GM21381 (cell line): ENCODE results near the gene FASTKD3.
"Not testable (repeated sequence)": the region's sequence is repeated elsewhere in the genome, so short reads cannot be mapped to it uniquely, and the experiment has no call there.

Source experiments
- ATAC-seq: cut with Tn5 transposase; IDR thresholded peaks from one replicate; pipeline ENCODE4 v1.9.1; 2021; ENCODE audit warnings: mild to moderate bottlenecking, moderate library complexity; ENCODE audit not compliant: unreplicated experiment

Gene FASTKD3

DNA sequence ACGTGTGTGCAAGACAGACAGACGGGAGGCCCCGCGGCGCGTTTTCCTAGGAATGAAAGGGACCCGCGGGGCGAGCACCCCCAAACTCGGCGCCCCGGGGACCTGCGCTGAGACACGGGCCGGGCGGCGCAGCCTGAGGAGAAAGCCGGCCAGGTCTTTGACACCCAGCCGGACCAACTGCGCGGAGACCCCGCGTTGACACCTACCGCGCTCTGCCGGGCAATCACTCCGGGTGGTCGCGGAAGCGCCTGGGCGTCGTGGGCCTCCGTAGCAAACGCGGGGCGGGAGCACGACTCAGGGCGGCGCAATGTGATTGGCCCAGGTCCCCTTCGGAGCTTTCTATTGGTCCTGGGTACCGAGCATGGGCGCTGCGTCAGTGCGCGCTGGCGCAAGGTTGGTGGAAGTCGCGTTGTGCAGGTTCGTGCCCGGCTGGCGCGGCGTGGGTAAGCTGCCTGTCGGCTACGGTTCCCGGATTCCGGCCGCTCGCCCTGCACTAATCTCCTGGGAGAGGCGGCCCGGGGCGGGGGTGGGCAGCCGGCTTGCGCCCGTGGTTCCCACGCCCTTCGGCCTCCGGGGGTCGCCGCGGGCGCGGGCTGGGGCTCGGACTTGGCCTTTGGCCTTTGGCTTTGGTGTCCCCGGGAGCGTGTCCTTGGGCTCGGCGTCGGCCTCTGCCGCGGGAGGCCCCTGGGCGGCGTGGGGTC is at the start of gene FASTKD3, which contains the start of gene MTRR:
Gene FASTKD3 (minus strand): TSS at position 259 of the 701 bp plus-strand sequence. CDS start 948 bp downstream, outside the sequence.
Gene MTRR (plus strand): TSS at position 376 of the 701 bp plus-strand sequence. CDS start 1,647 bp downstream, outside the sequence.
- ATAC-seq: peak; percentile 97

GRCh38 chr5:7917130-7918123 is 48.6 kb upstream of the FASTKD3 start:
- no peak for ATAC-seq

DNA sequence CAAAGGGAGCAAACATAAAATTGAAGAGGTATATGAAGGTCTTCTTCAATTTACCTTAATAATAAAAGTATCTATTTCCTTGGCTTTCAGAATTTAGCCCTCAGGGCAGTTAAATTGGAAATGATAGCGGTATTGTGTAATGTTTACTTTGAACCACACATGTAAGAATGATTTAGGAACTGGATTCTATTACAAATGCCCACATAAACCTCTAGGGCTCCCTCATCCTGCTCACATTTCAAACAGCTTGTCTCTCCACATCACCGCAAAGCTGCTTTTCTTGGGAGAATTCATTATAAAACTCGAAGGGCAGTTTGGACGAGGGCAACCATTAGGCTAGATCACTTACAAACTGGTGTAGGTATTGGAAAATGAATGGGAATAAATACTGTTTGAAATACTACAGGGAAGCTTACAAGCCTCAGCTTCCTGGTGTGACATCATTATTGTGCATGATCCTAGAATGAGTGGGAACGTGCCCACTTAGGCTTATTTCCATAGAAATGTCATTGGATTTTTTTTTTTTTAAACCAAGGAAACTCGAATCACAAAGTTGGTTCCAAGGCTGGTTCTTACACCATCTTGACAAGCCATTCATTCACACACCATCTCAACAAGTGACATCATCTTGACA is 47.5 kb upstream of the FASTKD3 start:
- no peak for ATAC-seq

GRCh38 chr5:7911429-7911771 is 42.6 kb upstream of the FASTKD3 start:
- not testable (repeated sequence) for ATAC-seq

- ATAC-seq: no peak
Observed at GRCh38 chr5:7910738-7911428, 42.1 kb upstream of the FASTKD3 start.

- no peak for ATAC-seq
Observed at GRCh38 chr5:7908317-7908716, 39.5 kb upstream of the FASTKD3 start.

GRCh38 chr5:7907612-7908011 is 38.8 kb upstream of the FASTKD3 start:
- no peak for ATAC-seq

- ATAC-seq: no peak
Observed at GRCh38 chr5:7904170-7904569, 35.3 kb upstream of the FASTKD3 start.

DNA sequence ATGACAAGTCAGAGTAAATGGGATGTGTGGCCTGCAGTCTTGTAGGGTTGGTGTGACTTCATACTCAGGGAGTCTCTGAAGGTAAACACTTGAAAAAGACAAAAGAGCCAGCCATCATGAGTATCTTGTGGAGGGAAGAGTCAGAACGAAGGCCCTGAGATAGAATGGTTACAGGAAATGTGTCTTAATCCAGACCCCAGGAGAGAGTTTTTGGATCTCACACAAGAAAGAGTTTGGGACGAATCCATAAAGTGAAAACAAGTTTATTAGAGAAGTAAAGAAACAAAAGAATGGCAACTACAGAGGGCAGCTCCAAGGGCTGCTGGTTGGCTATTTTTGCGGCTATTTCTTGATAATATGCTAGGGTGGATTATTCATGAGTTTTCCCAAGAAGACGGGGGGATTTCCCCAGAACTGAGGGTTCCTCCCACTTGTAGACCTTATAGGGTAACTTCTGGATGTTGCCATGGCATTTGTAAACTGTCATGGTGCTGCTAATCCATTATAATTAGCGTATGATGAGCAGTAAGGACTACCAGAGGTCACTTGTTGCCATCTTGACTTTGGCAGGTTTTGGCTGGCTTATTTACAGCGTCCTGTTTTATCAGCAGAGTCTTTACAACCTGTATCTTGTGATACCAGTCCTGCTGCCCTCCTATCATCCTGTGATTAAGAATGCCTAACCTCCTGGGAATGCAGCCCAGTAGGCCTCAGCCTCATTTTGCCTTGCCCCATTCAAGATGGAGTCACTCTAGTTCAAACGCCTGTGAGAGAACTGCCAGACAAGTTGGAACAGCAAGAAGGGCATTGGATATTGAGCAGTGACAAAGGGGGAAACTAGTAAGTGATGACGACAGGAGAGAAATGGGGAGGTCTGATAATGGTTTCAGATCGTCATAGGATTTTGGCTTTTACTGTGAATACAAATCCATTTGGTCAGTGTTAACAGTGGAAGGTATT is 34.1 kb upstream of the FASTKD3 start:
- ATAC-seq: no peak

- ATAC-seq: no peak
Observed at GRCh38 chr5:7902201-7902600, 33.4 kb upstream of the FASTKD3 start.

DNA sequence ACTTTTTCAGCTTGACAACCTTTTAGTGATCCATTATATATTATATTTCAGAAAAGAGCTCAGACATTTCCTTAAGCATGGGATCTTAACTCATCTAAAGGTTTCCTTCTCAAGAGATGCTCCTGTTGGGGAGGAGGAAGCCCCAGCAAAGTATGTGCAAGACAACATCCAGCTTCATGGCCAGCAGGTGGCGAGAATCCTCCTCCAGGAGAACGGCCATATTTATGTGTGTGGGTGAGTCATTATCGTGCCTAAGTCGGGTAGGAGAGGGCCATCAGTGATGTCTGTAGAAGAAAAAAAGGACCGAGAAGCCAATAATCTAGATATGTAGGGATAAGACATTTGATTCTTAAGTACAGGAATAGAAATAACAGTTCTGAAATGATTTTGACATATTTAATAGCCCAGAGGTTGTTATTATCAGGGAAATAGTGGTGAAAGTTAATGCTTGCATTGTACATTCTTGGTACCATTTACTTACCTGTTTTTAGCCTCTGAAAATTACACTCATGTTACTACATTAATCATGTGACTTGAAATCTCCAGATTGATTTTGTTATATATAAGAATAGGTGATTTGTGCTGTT is 28.3 kb upstream of the FASTKD3 start:
- no peak for ATAC-seq

- ATAC-seq: peak; percentile 98
Observed at GRCh38 chr5:7894860-7895259, 26.0 kb upstream of the FASTKD3 start.

DNA sequence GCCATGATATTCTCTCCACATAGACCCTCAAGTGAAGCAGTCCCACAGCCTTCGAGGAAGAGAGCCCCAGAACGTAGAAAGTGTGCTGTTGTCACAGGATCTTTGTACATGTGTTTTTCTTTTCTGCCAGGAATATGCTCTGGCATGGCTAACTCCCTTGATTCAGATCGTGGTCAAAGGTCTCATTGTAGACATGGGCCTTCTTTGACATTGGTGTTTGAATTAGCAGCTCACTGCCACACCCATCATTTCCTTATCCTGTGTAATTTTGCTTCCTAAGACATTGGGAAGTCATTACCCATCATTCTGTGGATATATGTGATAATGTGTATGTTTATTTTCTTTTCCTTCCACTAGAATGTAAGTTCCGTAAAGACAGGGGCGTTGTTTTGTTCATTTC is 25.6 kb upstream of the FASTKD3 start:
- peak; percentile 6 for ATAC-seq

DNA sequence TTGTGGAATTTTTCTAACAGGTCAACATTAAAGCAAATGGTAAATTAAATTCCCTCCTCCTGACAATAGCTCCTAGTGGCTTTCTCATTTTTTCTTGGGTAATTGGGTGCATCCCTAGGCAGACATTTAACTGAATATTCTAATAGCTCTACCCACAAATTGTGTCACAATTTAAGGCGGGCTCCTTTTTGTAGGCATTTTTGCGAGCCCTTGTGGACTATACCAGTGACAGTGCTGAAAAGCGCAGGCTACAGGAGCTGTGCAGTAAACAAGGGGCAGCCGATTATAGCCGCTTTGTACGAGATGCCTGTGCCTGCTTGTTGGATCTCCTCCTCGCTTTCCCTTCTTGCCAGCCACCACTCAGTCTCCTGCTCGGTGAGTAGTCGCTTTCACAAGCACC is 20.1 kb upstream of the FASTKD3 start:
- ATAC-seq: no peak

DNA sequence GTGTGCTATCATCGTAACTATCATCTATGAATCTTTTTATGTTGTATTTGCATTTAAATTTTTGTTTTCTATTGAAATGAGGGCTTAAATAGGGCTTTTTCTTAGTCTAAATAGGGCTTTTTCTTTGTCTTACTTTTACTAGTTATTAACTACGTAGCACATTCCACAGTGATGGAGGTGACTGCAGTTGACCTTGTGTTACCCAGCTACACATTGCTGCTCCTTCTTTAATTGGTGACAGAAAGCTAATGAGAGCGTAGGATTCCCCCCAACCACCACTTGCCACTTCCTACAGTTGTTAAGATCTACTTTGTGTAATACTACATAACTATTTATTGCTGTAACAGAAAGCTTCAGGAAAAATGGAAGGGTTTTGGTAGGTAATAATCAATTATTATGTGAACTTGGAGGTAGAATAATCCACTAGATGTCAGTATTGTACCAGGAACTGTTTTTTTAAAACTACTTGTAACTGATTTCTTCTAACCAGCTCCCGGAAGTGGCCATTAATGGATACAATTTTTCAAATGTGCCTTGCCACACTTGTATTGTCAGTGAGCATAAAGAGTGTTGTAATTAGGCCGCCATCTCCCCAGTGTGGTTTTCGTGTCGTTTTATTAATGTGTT is 18.1 kb upstream of the FASTKD3 start:
- ATAC-seq: no peak

DNA sequence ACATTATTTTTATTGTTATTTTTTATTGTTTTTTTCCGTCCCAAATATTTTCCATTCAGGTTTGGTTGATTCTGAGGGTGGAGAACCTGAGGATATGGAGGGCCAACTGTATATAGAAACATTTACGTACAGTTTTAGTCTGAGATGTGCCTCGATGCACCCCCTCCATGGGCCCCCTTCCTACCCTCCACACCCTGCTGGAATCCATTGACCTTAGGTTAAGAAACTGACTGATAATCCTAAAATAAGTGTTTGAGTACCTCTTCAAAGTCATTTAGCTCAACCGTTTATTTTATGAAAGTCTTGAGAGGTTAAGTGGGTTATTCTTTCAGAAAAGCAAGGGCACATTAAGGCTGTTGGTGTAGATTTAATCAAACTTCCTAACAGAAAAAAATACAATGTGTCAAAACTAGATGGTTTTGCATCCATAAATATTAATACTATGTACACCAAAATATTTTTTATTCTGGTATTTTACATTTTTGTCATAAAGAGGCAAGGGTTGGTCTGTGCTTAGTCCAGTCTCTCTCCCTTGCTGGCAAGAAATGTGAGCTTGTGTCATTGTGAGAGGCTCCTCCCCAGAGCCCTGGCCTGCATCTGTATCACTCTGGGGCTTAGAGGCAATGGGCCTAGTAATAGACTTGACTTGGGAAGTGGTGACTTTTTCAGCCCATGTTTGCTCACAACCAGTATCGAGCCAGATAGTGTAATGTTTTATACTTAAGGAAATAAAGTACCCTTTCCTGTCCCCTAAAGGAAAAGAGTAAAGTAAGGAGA is 15.8 kb upstream of the FASTKD3 start:
- ATAC-seq: no peak

DNA sequence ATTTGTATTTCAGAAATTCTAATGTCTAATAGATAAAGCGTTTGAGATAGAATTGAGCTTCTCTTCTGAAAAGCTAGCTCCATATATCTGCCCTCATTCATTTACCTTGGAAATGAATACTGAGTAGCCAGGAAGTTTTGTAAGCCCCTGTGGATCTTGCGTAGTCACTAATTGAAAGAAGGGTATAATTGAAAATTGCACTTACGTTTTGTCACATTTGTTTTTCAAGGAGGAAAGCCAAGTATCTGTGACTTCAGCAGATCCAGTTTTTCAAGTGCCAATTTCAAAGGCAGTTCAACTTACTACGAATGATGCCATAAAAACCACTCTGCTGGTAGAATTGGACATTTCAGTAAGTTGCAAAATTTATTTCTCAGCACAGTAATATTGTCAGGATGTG is 14.1 kb upstream of the FASTKD3 start:
- no peak for ATAC-seq

DNA sequence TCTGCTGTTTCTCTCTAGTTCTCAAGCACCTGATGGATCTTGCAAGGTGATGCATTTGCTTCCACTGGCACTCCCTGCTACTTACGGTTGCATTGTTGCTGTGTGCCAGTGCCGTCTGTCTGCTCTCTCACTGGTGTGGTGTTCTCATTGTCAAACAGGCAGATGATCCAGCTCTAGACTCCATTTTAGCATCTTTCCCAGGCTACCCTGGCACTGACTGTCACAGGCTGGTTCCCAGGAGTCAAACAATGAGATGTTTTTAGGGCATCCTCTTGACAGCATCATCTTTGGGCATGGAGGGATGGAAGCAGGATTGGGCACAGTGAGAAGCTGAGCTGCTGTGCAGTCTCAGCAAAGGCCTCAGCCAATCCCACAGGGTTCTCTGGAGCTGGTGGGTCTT is 13.0 kb upstream of the FASTKD3 start:
- ATAC-seq: no peak
